ENCODE data around the gene BRWD1.

- TF ChIP-seq FOXK2 (IDR thresholded peaks at IDR 0.05) (no peak), CTBP1 (IDR thresholded peaks at IDR 0.05; ENCODE audit: borderline replicate concordance) (no peak), PKNOX1 (IDR thresholded peaks at IDR 0.05) (no peak), LEF1 (IDR thresholded peaks at IDR 0.05; ENCODE audit: borderline replicate concordance) (no peak), TARDBP (IDR thresholded peaks at IDR 0.05) (no peak), FOXM1 (IDR thresholded peaks at IDR 0.05; ENCODE audit: borderline replicate concordance) (no peak), ARNT (IDR thresholded peaks at IDR 0.05) (no peak), BHLHE40 (IDR thresholded peaks at IDR 0.05; ENCODE audit: borderline replicate concordance) (no peak)
Observed at GRCh38 chr21:39150316-39150715, 163.1 kb downstream of the BRWD1 start.

All from HEK293T (cell line).